Measurements from ENCODE around the gene SLA2.

SLA2 gene

GRCh38 chr20:36647196-36648121, 1.5 kb upstream of the SLA2 start:
- TF ChIP-seq CTCF (IDR thresholded peaks at IDR 0.05; ENCODE audit: control insufficient read depth, insufficient read depth, low read depth, low read length, missing control alignments) = no peak
- DNase-seq (ENCODE audit: low read depth) = no peak
- no peak overlapping the region for H3K4me3 ChIP-seq (ENCODE audit: control insufficient read depth, low read depth, low read length)

- H3K4me3 ChIP-seq (ENCODE audit: control insufficient read depth, low read depth, low read length) = no peak overlapping the region
- no peak for TF ChIP-seq CTCF (IDR thresholded peaks at IDR 0.05; ENCODE audit: control insufficient read depth, insufficient read depth, low read depth, low read length, missing control alignments)
- DNase-seq (ENCODE audit: low read depth) = no peak
Measured at GRCh38 chr20:36646678-36647077, 682 bp upstream of the SLA2 start.

GRCh38 chr20:36645353-36645752, 643 bp downstream of the SLA2 start:
- no peak overlapping the region for H3K4me3 ChIP-seq (ENCODE audit: control insufficient read depth, low read depth, low read length)
- DNase-seq (ENCODE audit: low read depth) = no peak
- TF ChIP-seq CTCF (IDR thresholded peaks at IDR 0.05; ENCODE audit: control insufficient read depth, insufficient read depth, low read depth, low read length, missing control alignments) = no peak

GRCh38 chr20:36644706-36645095, 1.3 kb downstream of the SLA2 start:
- no peak for TF ChIP-seq CTCF (IDR thresholded peaks at IDR 0.05; ENCODE audit: control insufficient read depth, insufficient read depth, low read depth, low read length, missing control alignments)
- no peak overlapping the region for H3K4me3 ChIP-seq (ENCODE audit: control insufficient read depth, low read depth, low read length)
- no peak for DNase-seq (ENCODE audit: low read depth)

GRCh38 chr20:36644032-36644705, 1.8 kb downstream of the SLA2 start:
- DNase-seq (ENCODE audit: low read depth) = no peak
- TF ChIP-seq CTCF (IDR thresholded peaks at IDR 0.05; ENCODE audit: control insufficient read depth, insufficient read depth, low read depth, low read length, missing control alignments) = no peak
- H3K4me3 ChIP-seq (ENCODE audit: control insufficient read depth, low read depth, low read length) = no peak overlapping the region

GRCh38 chr20:36642136-36642535, 3.9 kb downstream of the SLA2 start:
- no peak for DNase-seq (ENCODE audit: low read depth)
- H3K4me3 ChIP-seq (ENCODE audit: control insufficient read depth, low read depth, low read length) = no peak overlapping the region

More at GRCh38 chr20:36642136-36642535, 3.9 kb downstream of the SLA2 start:
- no peak for TF ChIP-seq CTCF (IDR thresholded peaks at IDR 0.05; ENCODE audit: control insufficient read depth, insufficient read depth, low read depth, low read length, missing control alignments)
